Right lobe of liver (tissue), 6 donors: ENCODE results near the gene ADAM8. TPM values are rescaled to one million over a fixed set of nuclear protein-coding genes. Genes with fewer than 3 reads are reported as not detected.

Source experiments
- ATAC-seq, 4 donors: fragments of 200-7000 bp; cut with Tn5 transposase; one replicate each; pipeline ENCODE4 v1.9.1; 2020; ENCODE audit warnings: mild to moderate bottlenecking in 4 of 4, moderate library complexity in 4 of 4
- DNase-seq, 3 donors: peaks; one replicate each; pipeline ENCODE4 v3.0.0-alpha.2; 2020
- H3K27ac ChIP-seq, 3 donors: fragments of 200-600 bp; one replicate each; pipeline ENCODE4 v1.8.0; 2022
- H3K27me3 ChIP-seq, 2 donors: fragments of 200-600 bp; one replicate each; pipeline ENCODE4 v1.8.0; 2022
- H3K36me3 ChIP-seq, 4 donors: fragments of 200-600 bp; sonication (generic) in 1 of 4; one replicate each; pipeline versions ENCODE4 v1.5.1 to v1.8.0; 2017 to 2022; ENCODE audit warnings: control low read depth in 1 of 4
- H3K4me1 ChIP-seq, 4 donors: fragments of 200-600 bp; sonication (generic) in 1 of 4; one replicate each; pipeline versions ENCODE4 v1.5.1 to v1.8.0; 2017 to 2022; ENCODE audit warnings: control low read depth in 1 of 4
- H3K4me3 ChIP-seq, 3 donors: fragments of 200-600 bp; one replicate each; pipeline ENCODE4 v1.8.0; 2022
- H3K9me3 ChIP-seq, 4 donors: fragments of 200-600 bp; sonication (generic) in 1 of 4; one replicate each; pipeline versions ENCODE4 v1.5.1 to v1.8.0; 2017 to 2022; ENCODE audit warnings: control low read depth in 1 of 4
- CTCF ChIP-seq, 4 donors: fragments of 200-600 bp in 3 of 4; fragments of 450-650 bp in 1 of 4; IDR thresholded peaks; one replicate each; pipeline versions ENCODE4 v1.5.1 to v1.8.0; 2016 to 2022; ENCODE audit warnings: antibody characterized with exemption in 4 of 4, mild to moderate bottlenecking in 2 of 4
- POLR2A ChIP-seq: fragments of 450-650 bp; IDR thresholded peaks from one replicate; pipeline ENCODE4 v1.6.1; 2017; ENCODE audit warnings: antibody characterized with exemption, mild to moderate bottlenecking
- WGBS: methylation state at CpG from one replicate; pipeline ENCODE4 v1.1.6; 2018; ENCODE audit warnings: low coverage, low lambda C conversion rate; ENCODE audit not compliant: insufficient coverage; ENCODE audit errors: missing lambda C conversion rate; 5-methylcytosine and 5-hydroxymethylcytosine counted together
- intact Hi-C, 2 donors: fragments of 100-400 bp; cut with DNase I; formaldehyde crosslinking; loops; one replicate each; pipeline versions ENCODE4 v1.11.2 to v1.14.1; 2022
- total RNA-seq, 6 experiments: library from RNA; depleted of rRNA in 2 of 6; stranded (reverse); fragments of >200 nt in 2 of 6; fragmentation: NEBNext Ultra II Directional in 3 of 6; extraction: Animal tissue kit (Norgen Biotek cat#: 25700) in 3 of 6; gene quantifications; one replicate each; pipeline versions ENCODE4 v1.1.0 to v1.2.4, GENCODE V29; 2016 to 2023
- donor health status: DM: no; HTN: yes; CAD: no.
- donor health status: DM: no; HTN: no; CAD: no.
- donor health status: DM: no; HTN: no; CAD: no.
- donor health status: DM: no; HTN: yes; CAD: no.
- donor health status: DM: no; HTN: yes; CAD: no.

ADAM8 gene
- total RNA-seq, 6 experiments from 2014 or later, result 2.6 to 8.8 (median 5.2) TPM

GRCh38 chr10:133260895-133261725, 15.6 kb downstream of the ADAM8 start:
- peak in 1 of 3 donors; percentile 61 for DNase-seq
- Histone ChIP-seq H3K4me1 (peaks cover 0 to 12% (median 0%) of the 10 kb centered on the region in 4 donors), H3K9me3 (no peaks in the 10 kb centered on the region), H3K4me3 (peak overlapping the region; percentile 61 to 76 (median 70)), H3K27me3 (no peaks in the 10 kb centered on the region), H3K27ac (peak overlapping the region; percentile 55 to 87 (median 60)), H3K36me3 (no peaks in the 10 kb centered on the region)
- 0% methylated on average over 8 of the region's 50 CpGs for WGBS
- peak; percentile 26 to 48 (median 36) for ATAC-seq
- TF ChIP-seq POLR2A (no peak), CTCF (IDR thresholded peaks at IDR 0.05) (no peak)
- intact Hi-C loops, result no loop called here

- DNase-seq, result no peak
- Histone ChIP-seq H3K27me3 (no peaks in the 10 kb centered on the region), H3K9me3 (no peaks in the 10 kb centered on the region), H3K36me3 (no peaks in the 10 kb centered on the region), H3K27ac (no peak overlapping the region), H3K4me3 (no peak overlapping the region), H3K4me1 (peaks cover 0 to 12% (median 0%) of the 10 kb centered on the region in 4 donors)
- TF ChIP-seq POLR2A, result no peak
- no peak for TF ChIP-seq CTCF (IDR thresholded peaks at IDR 0.05)
- ATAC-seq, result no peak
- intact Hi-C loops, result no loop called here
- 47% methylated on average over 3 of the region's 12 CpGs for WGBS
These were observed 17.1 kb downstream of the ADAM8 start for GRCh38 chr10:133259602-133259989.

GRCh38 chr10:133258818-133259601, 17.7 kb downstream of the ADAM8 start:
- WGBS, result 40% methylated on average over 1 of the region's 24 CpGs
- Histone ChIP-seq H3K9me3 (no peaks in the 10 kb centered on the region), H3K27ac (peak overlapping the region in 2 of 3 donors; percentile 4 to 28), H3K27me3 (no peaks in the 10 kb centered on the region), H3K4me3 (no peak overlapping the region), H3K36me3 (no peaks in the 10 kb centered on the region), H3K4me1 (peaks cover 0 to 12% (median 0%) of the 10 kb centered on the region in 4 donors)
- DNase-seq, result peak in 2 of 3 donors; percentile 69 to 76
- TF ChIP-seq CTCF (IDR thresholded peaks at IDR 0.05) (no peak), POLR2A (peak; percentile 28)
- intact Hi-C loops, result no loop called here
- peak in 2 of 4 donors; percentile 7 to 15 for ATAC-seq

GRCh38 chr10:133258066-133258817, 18.4 kb downstream of the ADAM8 start:
- WGBS, result 20% methylated on average over 1 of the region's 21 CpGs
- peaks cover 0 to 12% (median 0%) of the 10 kb centered on the region in 4 donors for H3K4me1 ChIP-seq
- H3K4me3 ChIP-seq, result no peak overlapping the region
- peak overlapping the region in 2 of 3 donors; percentile 4 to 28 for H3K27ac ChIP-seq
- TF ChIP-seq POLR2A (no peak), CTCF (IDR thresholded peaks at IDR 0.05) (no peak)
- H3K36me3 ChIP-seq, result no peaks in the 10 kb centered on the region
- no peaks in the 10 kb centered on the region for H3K27me3 ChIP-seq
- DNase-seq, result no peak
- ATAC-seq, result no peak
- no peaks in the 10 kb centered on the region for H3K9me3 ChIP-seq
- intact Hi-C loops, result no loop called here
